HG02571 (cell line): Measurements from ENCODE around the gene ERC2.

Experiments used
- ATAC-seq: cut with Tn5 transposase; IDR thresholded peaks from one replicate; pipeline ENCODE4 v1.9.1; 2021; ENCODE audit warnings: mild to moderate bottlenecking, moderate library complexity; ENCODE audit not compliant: unreplicated experiment

The ERC2 gene

GRCh38 chr3:55899887-55900286 lies 568.4 kb downstream of the ERC2 start:
- ATAC-seq: no peak

- no peak for ATAC-seq
Measured at GRCh38 chr3:55897573-55898224, 570.6 kb downstream of the ERC2 start.

GRCh38 chr3:55895897-55896566 lies 572.2 kb downstream of the ERC2 start:
- ATAC-seq: no peak

- ATAC-seq: no peak
Measured at GRCh38 chr3:55894605-55895004, 573.7 kb downstream of the ERC2 start.

- no peak for ATAC-seq
Measured at GRCh38 chr3:55893045-55893664, 575.1 kb downstream of the ERC2 start.

- ATAC-seq: no peak
Measured at GRCh38 chr3:55891106-55891505, 577.2 kb downstream of the ERC2 start.

- ATAC-seq: no peak
Measured at GRCh38 chr3:55888282-55888885, 579.9 kb downstream of the ERC2 start.

GRCh38 chr3:55885721-55886120 lies 582.5 kb downstream of the ERC2 start:
- no peak for ATAC-seq

GRCh38 chr3:55884491-55885285 lies 583.6 kb downstream of the ERC2 start:
- ATAC-seq: no peak

- no peak for ATAC-seq
Measured at GRCh38 chr3:55884066-55884465, 584.2 kb downstream of the ERC2 start.

GRCh38 chr3:55882006-55882405 lies 586.3 kb downstream of the ERC2 start:
- no peak for ATAC-seq

- no peak for ATAC-seq
Measured at GRCh38 chr3:55880357-55880756, 587.9 kb downstream of the ERC2 start.

GRCh38 chr3:55879901-55880331 lies 588.4 kb downstream of the ERC2 start:
- ATAC-seq: no peak

- ATAC-seq: no peak
Measured at GRCh38 chr3:55877703-55878102, 590.6 kb downstream of the ERC2 start.

GRCh38 chr3:55876560-55876959 lies 591.7 kb downstream of the ERC2 start:
- ATAC-seq: no peak

GRCh38 chr3:55875113-55875512 lies 593.2 kb downstream of the ERC2 start:
- ATAC-seq: no peak

- no peak for ATAC-seq
Measured at GRCh38 chr3:55873523-55874254, 594.6 kb downstream of the ERC2 start.

GRCh38 chr3:55870594-55870993 lies 597.7 kb downstream of the ERC2 start:
- ATAC-seq: no peak

- ATAC-seq: no peak
Measured at GRCh38 chr3:55868347-55868746, 599.9 kb downstream of the ERC2 start.

- no peak for ATAC-seq
Measured at GRCh38 chr3:55863028-55863427, 605.2 kb downstream of the ERC2 start.
